GM12872 (cell line): ENCODE measurements around the gene TGIF2.

Source experiments
- TF ChIP-seq, protein P1 (sequence below): IDR thresholded peaks from 3 replicates; pipeline ENCODE4 v1.5.1; 2011; ENCODE audit warnings: low read depth, mild to moderate bottlenecking, low read length, moderate library complexity; ENCODE audit not compliant: insufficient read depth

TGIF2 gene

GRCh38 chr20:36543184-36544133, 29.9 kb upstream of the TGIF2 start:
- TF ChIP-seq, protein P1, sequence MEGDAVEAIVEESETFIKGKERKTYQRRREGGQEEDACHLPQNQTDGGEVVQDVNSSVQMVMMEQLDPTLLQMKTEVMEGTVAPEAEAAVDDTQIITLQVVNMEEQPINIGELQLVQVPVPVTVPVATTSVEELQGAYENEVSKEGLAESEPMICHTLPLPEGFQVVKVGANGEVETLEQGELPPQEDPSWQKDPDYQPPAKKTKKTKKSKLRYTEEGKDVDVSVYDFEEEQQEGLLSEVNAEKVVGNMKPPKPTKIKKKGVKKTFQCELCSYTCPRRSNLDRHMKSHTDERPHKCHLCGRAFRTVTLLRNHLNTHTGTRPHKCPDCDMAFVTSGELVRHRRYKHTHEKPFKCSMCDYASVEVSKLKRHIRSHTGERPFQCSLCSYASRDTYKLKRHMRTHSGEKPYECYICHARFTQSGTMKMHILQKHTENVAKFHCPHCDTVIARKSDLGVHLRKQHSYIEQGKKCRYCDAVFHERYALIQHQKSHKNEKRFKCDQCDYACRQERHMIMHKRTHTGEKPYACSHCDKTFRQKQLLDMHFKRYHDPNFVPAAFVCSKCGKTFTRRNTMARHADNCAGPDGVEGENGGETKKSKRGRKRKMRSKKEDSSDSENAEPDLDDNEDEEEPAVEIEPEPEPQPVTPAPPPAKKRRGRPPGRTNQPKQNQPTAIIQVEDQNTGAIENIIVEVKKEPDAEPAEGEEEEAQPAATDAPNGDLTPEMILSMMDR, result no peak

- TF ChIP-seq, protein P1, result no peak
These were observed 29.0 kb upstream of the TGIF2 start for GRCh38 chr20:36544134-36545018.

- TF ChIP-seq, protein P1, result no peak
These were observed 27.2 kb upstream of the TGIF2 start for GRCh38 chr20:36546111-36546736.

DNA sequence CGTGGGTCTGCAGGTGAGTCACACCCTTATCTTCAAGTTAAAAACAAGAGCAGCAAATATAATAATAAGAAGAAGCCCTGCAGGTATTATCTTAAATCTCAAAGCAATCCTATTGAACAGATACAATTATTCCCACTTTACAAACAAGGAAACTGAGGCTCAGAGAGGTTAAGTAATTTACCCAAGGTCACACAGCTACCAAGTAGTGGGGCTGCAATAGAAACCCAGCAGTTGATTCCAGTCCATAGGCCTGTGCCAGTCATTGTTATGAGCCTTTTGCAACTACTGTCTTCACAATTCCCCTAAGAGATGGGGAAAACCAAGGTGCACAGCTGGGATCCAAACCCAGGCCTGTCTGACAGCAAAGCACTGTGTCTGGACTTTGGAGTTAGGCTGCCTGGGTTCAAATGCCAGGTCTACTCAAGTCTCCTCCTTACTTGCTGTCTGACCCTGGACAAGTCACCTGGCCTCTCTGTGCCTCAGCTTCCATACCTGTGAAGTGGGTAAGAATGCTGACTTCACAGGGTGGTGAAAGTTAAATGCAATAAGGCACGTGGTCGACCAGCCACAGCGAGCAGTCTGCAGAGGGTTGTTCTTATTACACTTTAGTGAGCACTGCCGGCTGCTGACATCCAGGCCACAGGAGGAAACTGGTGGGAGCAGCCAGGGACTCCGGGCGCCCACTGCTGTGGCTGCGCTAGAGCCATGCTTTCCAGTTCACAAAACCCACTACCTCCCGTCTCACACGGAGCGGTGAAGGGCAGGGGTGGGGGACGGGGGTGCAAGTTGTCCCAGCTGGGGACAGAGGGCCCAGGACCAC, 26.0 kb upstream of the TGIF2 start:
- TF ChIP-seq, protein P1, result no peak

DNA sequence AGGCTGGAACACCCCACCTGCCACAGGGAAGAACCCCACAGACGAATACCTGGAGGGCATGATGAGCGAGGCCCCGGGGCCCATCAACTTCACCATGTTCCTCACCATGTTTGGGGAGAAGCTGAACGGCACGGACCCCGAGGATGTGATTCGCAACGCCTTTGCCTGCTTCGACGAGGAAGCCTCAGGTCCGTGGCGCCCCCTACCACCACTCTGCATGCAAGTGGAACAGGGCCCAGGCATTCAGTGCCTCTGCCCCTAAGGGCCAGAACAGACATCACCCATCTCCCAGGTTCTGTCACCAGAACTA, 25.4 kb upstream of the TGIF2 start:
- TF ChIP-seq, protein P1, result 0 out of 3 replicates have a peak, but pooled peaks have one; percentile 6

GRCh38 chr20:36548704-36549627, 24.4 kb upstream of the TGIF2 start:
- TF ChIP-seq, protein P1, result no peak
